HL-60 (cell line): Measurements from ENCODE around the gene ABCC1.

Source experiments
- CTCF ChIP-seq: IDR thresholded peaks from one replicate; pipeline ENCODE4 v1.5.1; 2011; ENCODE audit warnings: low read length, control low read depth, inconsistent platforms; ENCODE audit not compliant: insufficient read depth
- REST ChIP-seq: IDR thresholded peaks from 2 replicates; pipeline ENCODE4 v1.6.1; 2012; ENCODE audit warnings: low read depth; ENCODE audit not compliant: insufficient replicate concordance
- SPI1 ChIP-seq: IDR thresholded peaks from 2 replicates; pipeline ENCODE4 v1.6.1; 2012; ENCODE audit warnings: low read depth, mild to moderate bottlenecking, borderline replicate concordance

- TF ChIP-seq CTCF, result no peak
- no peak for TF ChIP-seq REST
- TF ChIP-seq SPI1, result no peak
Observed at GRCh38 chr16:16033208-16033717, 83.8 kb downstream of the ABCC1 start.
